Esophagus squamous epithelium (tissue), 5 donors: ENCODE measurements around the gene ZFP2. TPM values are rescaled to one million over a fixed set of nuclear protein-coding genes. Genes with fewer than 3 reads are reported as not detected.

ENCODE experiments used
- DNase-seq: peaks from one replicate; lab custom pipeline; 2025; lab: John Stamatoyannopoulos, UW
- H3K27ac ChIP-seq, 4 donors: fragments of 200-600 bp; sonication (generic); one replicate each; pipeline ENCODE4 v1.5.1; 2016 to 2019; ENCODE audit warnings: mild to moderate bottlenecking in 1 of 4
- H3K27me3 ChIP-seq, 4 donors: fragments of 200-600 bp; sonication (generic); 1 replicate in 3 of 4; 2 replicates in 1 of 4; pipeline versions ENCODE4 v1.5.1 to v1.6.0; 2017 to 2021; ENCODE audit warnings: antibody characterized with exemption in 1 of 4
- H3K36me3 ChIP-seq, 3 donors: fragments of 200-600 bp; sonication (generic); one replicate each; pipeline ENCODE4 v1.5.1; 2016 to 2019
- H3K4me1 ChIP-seq, 3 donors: fragments of 200-600 bp; sonication (generic); one replicate each; pipeline ENCODE4 v1.5.1; 2017 to 2019
- H3K4me3 ChIP-seq, 4 donors: fragments of 200-600 bp; sonication (generic); 1 replicate in 3 of 4; 2 replicates in 1 of 4; pipeline ENCODE4 v1.5.1; 2016 to 2019; ENCODE audit warnings: mild to moderate bottlenecking in 2 of 4, moderate library complexity in 1 of 4
- H3K9me3 ChIP-seq, 3 donors: fragments of 200-600 bp; sonication (generic); one replicate each; pipeline ENCODE4 v1.5.1; 2016 to 2019
- CTCF ChIP-seq, 6 experiments: fragments of 450-650 bp in 4 of 6; fragments of 200-600 bp in 2 of 6; sonication (generic) in 2 of 6; IDR thresholded peaks; one replicate each; pipeline ENCODE4 v1.5.1; 2016 to 2019; ENCODE audit warnings: antibody characterized with exemption in 6 of 6, mild to moderate bottlenecking in 4 of 6, moderate library complexity in 4 of 6
- POLR2A ChIP-seq, 4 donors: fragments of 450-650 bp; IDR thresholded peaks; one replicate each; pipeline ENCODE4 v1.6.1; 2017; ENCODE audit warnings: antibody characterized with exemption in 4 of 4, mild to moderate bottlenecking in 4 of 4, moderate library complexity in 3 of 4
- WGBS, 2 donors: methylation state at CpG; one replicate each; pipeline ENCODE4 v1.1.5; 2018; 5-methylcytosine and 5-hydroxymethylcytosine counted together
- intact Hi-C: fragments of 100-400 bp; cut with DNase I; formaldehyde crosslinking; loops from one replicate; pipeline ENCODE4 v1.15.0; 2022
- total RNA-seq, 4 donors: library from RNA; depleted of rRNA; stranded (reverse); fragments of >200 nt; gene quantifications; one replicate each; pipeline ENCODE4 v1.1.0, GENCODE V29; 2016
- donor health status: DM: yes; HTN: yes; CAD: no.

ZFP2 gene
- total RNA-seq, 4 donors from 2014 or later: 0.35 to 1.5 (median 1.0) TPM

- Histone ChIP-seq H3K36me3 (peaks cover 0 to 11% (median 0%) of the 10 kb centered on the region in 3 donors), H3K9me3 (peaks cover 0 to 30% (median 12%) of the 10 kb centered on the region in 3 donors), H3K27me3 (no peaks in the 10 kb centered on the region), H3K27ac (no peak overlapping the region), H3K4me1 (no peaks in the 10 kb centered on the region), H3K4me3 (no peak overlapping the region)
- intact Hi-C loops: no loop called here
- TF ChIP-seq CTCF (IDR thresholded peaks at IDR 0.05) (no peak), POLR2A (IDR thresholded peaks at IDR 0.05) (no peak)
- WGBS, 2 donors: 78 to 81% methylated on average over 3 of the region's 3 CpGs
- no peak for DNase-seq
These were observed 7.1 kb downstream of the ZFP2 start for GRCh38 chr5:178902849-178903248.

GRCh38 chr5:178931846-178932760 is 36.4 kb downstream of the ZFP2 start:
- intact Hi-C loops: no loop called here
- H3K9me3 ChIP-seq: peaks cover 11 to 99% (median 97%) of the 10 kb centered on the region in 3 donors

GRCh38 chr5:178940569-178941360 is 45.1 kb downstream of the ZFP2 start, which contains the start of gene ZNF454:
Gene ZNF454, plus strand, starts transcription at chr5:178941198. Its CDS starts 1,594 bp downstream, at chr5:178942792.
- intact Hi-C loops: no loop called here
- H3K4me3 ChIP-seq: peak within 1 kb of the TSS; percentile 29 to 74 (median 57)
- H3K27ac ChIP-seq: peak within 1 kb of the TSS; percentile 27 to 85 (median 65)
- no peak for TF ChIP-seq CTCF (IDR thresholded peaks at IDR 0.05)
- TF ChIP-seq POLR2A (IDR thresholded peaks at IDR 0.05): no peak
- 3 to 15% methylated on average over 12 to 24 of the region's 69 CpGs for WGBS, 2 donors
- peaks cover 0 to 16% (median 4%) of the 10 kb centered on the region in 3 donors for H3K4me1 ChIP-seq
- peak; percentile 2 for DNase-seq
- peaks cover 0 to 91% (median 38%) of the 10 kb centered on the region in 3 donors for H3K9me3 ChIP-seq
- peaks cover 0 to 7% (median 0%) of the 10 kb centered on the region in 3 donors for H3K36me3 ChIP-seq
- H3K27me3 ChIP-seq: peaks cover 0 to 13% (median 0%) of the 10 kb centered on the region in 4 donors

More at GRCh38 chr5:178931846-178932760, 36.4 kb downstream of the ZFP2 start:
- no peak for DNase-seq
- WGBS, 2 donors: 88 to 90% methylated on average over 11 of the region's 11 CpGs
- Histone ChIP-seq H3K4me1 (no peaks in the 10 kb centered on the region), H3K36me3 (peaks cover 0 to 59% (median 0%) of the 10 kb centered on the region in 3 donors), H3K27ac (no peak overlapping the region), H3K27me3 (no peaks in the 10 kb centered on the region), H3K4me3 (no peak overlapping the region)
- TF ChIP-seq CTCF (IDR thresholded peaks at IDR 0.05) (no peak), POLR2A (IDR thresholded peaks at IDR 0.05) (no peak)

GRCh38 chr5:178941361-178941760 is 45.6 kb downstream of the ZFP2 start:
- WGBS, 2 donors: 9 to 28% methylated on average over 8 to 17 of the region's 23 CpGs
- peaks cover 0 to 91% (median 33%) of the 10 kb centered on the region in 3 donors for H3K9me3 ChIP-seq
- peaks cover 0 to 16% (median 4%) of the 10 kb centered on the region in 3 donors for H3K4me1 ChIP-seq
- intact Hi-C loops: no loop called here
- TF ChIP-seq POLR2A (IDR thresholded peaks at IDR 0.05) (no peak), CTCF (IDR thresholded peaks at IDR 0.05) (no peak)
- H3K27ac ChIP-seq: peak overlapping the region in 3 of 4 donors; percentile 49 to 85 (median 81)
- H3K4me3 ChIP-seq: peak overlapping the region; percentile 29 to 74 (median 57)
- H3K27me3 ChIP-seq: peaks cover 0 to 13% (median 0%) of the 10 kb centered on the region in 4 donors
- H3K36me3 ChIP-seq: peaks cover 0 to 13% (median 0%) of the 10 kb centered on the region in 3 donors
- DNase-seq: no peak
